Measurements from ENCODE around the gene PLXNA4.

GRCh38 chr7:132451161-132451560 is 125.1 kb downstream of the PLXNA4 start:
- TF ChIP-seq CTCF (IDR thresholded peaks at IDR 0.05) (no peak), POLR2AphosphoS5 (IDR thresholded peaks at IDR 0.05) (no peak)
